Chondrocyte (in vitro differentiated cells): Measurements from ENCODE around the gene RGS16. TPM values are rescaled to one million over a fixed set of nuclear protein-coding genes. Genes with fewer than 3 reads are reported as not detected.
"Not testable (repeated sequence)": the region's sequence is repeated elsewhere in the genome, so short reads cannot be mapped to it uniquely, and the experiment has no call there.

Experiments
- DNase-seq: peaks from one replicate; pipeline ENCODE4 v3.0.0; 2021; ENCODE audit warnings: mixed read lengths, low spot score
- H3K27ac Mint-ChIP-seq: one replicate; pipeline ENCODE4 v1.8.0; 2021; ENCODE audit warnings: mild to moderate bottlenecking, moderate library complexity, mixed read lengths; ENCODE audit not compliant: unreplicated experiment
- H3K27me3 Mint-ChIP-seq: 2 replicates; pipeline ENCODE4 v1.8.0; 2021; ENCODE audit warnings: low read depth, mixed read lengths
- H3K36me3 Mint-ChIP-seq: 2 replicates; pipeline ENCODE4 v1.8.0; 2021; ENCODE audit warnings: low read depth, mixed read lengths
- H3K4me1 Mint-ChIP-seq: 2 replicates; pipeline ENCODE4 v1.8.0; 2021; ENCODE audit warnings: low read depth, mild to moderate bottlenecking, mixed read lengths
- H3K4me3 Mint-ChIP-seq: one replicate; pipeline ENCODE4 v1.8.0; 2021; ENCODE audit warnings: mild to moderate bottlenecking, moderate library complexity, mixed read lengths; ENCODE audit not compliant: unreplicated experiment
- H3K9me3 Mint-ChIP-seq: 2 replicates; pipeline ENCODE4 v1.8.0; 2021; ENCODE audit warnings: low read depth, mixed read lengths
- total RNA-seq: library from RNA; stranded (reverse); gene quantifications from 3 replicates; pipeline ENCODE4 v1.2.1, GENCODE V29; 2021
- TF ChIP-seq, protein P1 (sequence below): fragments of 200-600 bp; sonication (generic); IDR thresholded peaks from 2 replicates; pipeline ENCODE4 v1.5.0; 2021; ENCODE audit warnings: antibody characterized with exemption, mild to moderate bottlenecking, moderate library complexity

The RGS16 gene
- total RNA-seq, 1 donor from 2014 or later = 7.7 TPM

DNA sequence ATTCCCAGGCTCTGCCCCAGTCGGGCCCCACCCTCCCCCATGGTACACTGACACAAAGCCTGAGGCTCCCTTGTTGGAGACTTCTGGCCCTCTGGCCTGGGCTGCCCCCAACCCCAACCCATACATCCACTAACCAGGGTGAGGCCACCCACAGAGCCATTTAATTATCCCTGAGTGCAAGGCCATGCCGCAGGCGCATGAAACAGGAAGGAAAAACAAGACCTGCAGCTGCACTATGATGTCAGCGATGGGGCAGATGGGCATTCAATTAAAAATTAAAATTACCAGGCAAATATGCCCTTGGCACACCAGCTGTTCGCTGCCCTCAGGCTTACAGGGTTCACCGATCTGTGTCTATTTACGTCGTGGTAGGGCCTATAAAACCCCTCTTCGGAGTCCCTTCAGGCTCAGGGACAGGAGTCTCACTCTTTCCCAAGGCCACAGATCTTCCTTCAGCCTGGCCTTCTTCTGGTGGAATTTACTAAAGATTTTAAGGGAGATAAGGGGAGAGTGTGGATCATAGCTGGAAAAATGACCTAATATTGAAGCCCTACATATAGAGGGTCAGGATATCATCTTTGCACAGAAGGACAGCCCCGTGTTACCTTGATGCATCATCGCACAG is 29.6 kb upstream of the RGS16 start:
- H3K4me3 Mint-ChIP-seq = no peak overlapping the region
- DNase-seq = no peak
- H3K4me1 Mint-ChIP-seq = peaks cover 14% of the 10 kb centered on the region
- peaks cover 2% of the 10 kb centered on the region for H3K27me3 Mint-ChIP-seq
- no peaks in the 10 kb centered on the region for H3K36me3 Mint-ChIP-seq
- H3K27ac Mint-ChIP-seq = no peak overlapping the region
- TF ChIP-seq, protein P1, sequence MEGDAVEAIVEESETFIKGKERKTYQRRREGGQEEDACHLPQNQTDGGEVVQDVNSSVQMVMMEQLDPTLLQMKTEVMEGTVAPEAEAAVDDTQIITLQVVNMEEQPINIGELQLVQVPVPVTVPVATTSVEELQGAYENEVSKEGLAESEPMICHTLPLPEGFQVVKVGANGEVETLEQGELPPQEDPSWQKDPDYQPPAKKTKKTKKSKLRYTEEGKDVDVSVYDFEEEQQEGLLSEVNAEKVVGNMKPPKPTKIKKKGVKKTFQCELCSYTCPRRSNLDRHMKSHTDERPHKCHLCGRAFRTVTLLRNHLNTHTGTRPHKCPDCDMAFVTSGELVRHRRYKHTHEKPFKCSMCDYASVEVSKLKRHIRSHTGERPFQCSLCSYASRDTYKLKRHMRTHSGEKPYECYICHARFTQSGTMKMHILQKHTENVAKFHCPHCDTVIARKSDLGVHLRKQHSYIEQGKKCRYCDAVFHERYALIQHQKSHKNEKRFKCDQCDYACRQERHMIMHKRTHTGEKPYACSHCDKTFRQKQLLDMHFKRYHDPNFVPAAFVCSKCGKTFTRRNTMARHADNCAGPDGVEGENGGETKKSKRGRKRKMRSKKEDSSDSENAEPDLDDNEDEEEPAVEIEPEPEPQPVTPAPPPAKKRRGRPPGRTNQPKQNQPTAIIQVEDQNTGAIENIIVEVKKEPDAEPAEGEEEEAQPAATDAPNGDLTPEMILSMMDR = no peak
- H3K9me3 Mint-ChIP-seq = no peaks in the 10 kb centered on the region

DNA sequence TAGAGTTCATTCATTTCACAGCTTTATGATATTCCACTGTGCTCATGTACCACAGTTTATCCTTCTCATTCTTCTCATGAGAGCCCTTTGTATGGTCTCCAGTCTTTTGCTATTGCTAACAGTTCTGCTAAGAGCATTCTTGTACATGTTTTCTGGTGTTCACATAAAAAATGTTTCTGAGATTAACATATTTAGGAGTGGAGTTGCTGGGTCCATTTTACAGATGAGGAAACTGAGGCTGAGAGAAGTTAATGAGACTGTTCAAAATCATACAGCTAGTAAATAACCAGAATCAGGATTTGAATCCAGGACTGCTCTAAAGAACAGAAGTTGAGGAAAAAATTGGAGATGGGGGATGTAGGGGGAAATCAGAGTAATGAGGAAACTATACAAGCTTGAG is 28.8 kb upstream of the RGS16 start:
- DNase-seq = no peak
- TF ChIP-seq, protein P1 = no peak
- H3K27ac Mint-ChIP-seq = no peak overlapping the region
- H3K4me3 Mint-ChIP-seq = no peak overlapping the region
- peaks cover 14% of the 10 kb centered on the region for H3K4me1 Mint-ChIP-seq
- H3K27me3 Mint-ChIP-seq = peaks cover 2% of the 10 kb centered on the region
- no peaks in the 10 kb centered on the region for H3K36me3 Mint-ChIP-seq
- no peaks in the 10 kb centered on the region for H3K9me3 Mint-ChIP-seq

DNA sequence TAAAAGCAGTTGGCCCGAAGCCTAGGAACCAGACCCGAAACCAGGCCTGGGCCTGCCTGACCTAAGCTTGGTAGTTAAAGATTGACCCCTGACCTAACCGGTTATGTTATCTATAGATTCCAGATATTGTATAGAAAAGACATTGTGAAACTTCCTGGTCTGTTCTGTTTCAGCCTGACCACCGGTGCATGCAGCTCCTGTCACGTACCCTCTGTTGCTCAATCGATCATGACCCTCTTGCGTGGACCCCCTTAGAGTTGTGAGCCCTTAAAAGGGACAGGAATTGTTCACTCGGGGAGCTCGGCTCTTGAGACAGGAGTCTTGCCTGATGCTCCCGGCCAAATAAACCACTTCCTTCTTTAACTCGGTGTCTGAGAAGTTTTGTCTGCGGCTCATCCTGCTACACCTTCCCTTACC is 28.3 kb upstream of the RGS16 start:
- H3K27me3 Mint-ChIP-seq, H3K36me3 Mint-ChIP-seq, H3K4me3 Mint-ChIP-seq, H3K27ac Mint-ChIP-seq, DNase-seq, H3K9me3 Mint-ChIP-seq: not testable (repeated sequence)
- peaks cover 14% of the 10 kb centered on the region for H3K4me1 Mint-ChIP-seq

DNA sequence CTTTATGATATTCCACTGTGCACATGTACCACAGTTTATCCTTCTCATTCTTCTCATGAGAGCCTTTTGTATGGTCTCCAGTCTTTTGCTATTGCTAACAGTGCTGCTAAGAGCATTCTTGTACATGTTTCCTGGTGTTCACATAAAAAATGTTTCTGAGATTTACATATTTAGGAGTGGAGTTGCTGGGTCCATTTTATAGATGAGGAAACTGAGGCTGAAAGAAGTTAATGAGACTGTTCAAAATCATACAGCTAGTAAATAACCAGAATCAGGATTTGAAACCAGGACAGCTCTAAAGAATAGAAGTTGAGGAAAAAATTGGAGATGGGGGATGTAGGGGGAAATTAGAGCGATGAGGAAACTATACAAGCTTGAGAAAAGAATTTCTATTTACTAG is 27.8 kb upstream of the RGS16 start:
- DNase-seq = no peak
- TF ChIP-seq, protein P1 = no peak
- no peak overlapping the region for H3K4me3 Mint-ChIP-seq
- no peaks in the 10 kb centered on the region for H3K9me3 Mint-ChIP-seq
- H3K4me1 Mint-ChIP-seq = peaks cover 16% of the 10 kb centered on the region
- peaks cover 2% of the 10 kb centered on the region for H3K27me3 Mint-ChIP-seq
- no peaks in the 10 kb centered on the region for H3K36me3 Mint-ChIP-seq
- H3K27ac Mint-ChIP-seq = no peak overlapping the region

DNA sequence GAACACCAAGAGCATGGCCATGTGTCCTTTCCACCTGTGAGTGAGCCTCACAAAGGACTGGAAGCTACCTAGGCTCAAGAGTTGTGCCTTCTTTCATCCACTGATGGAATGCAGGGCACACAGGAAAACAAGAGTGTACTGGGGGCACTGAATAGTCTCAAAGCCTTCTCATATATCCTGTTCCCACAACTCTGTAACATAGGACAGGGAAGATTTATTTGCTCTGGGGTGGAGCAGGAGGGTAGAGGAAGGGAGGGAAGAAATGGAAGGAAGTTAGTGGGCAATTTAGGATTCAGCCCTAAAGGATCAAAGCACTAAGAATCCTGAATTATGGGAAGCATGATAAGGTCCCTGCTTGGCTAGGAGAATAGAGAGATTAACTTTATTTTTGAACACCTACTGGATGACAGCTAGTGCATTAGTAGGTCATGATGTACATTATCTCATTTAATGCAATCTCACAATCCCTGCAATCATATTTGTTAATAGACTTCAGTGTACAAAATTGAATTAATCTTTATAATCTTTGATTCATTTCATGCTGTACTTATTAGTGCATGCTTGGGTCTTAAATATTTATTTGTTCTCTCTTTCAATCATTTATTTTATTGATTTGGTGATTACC is 27.0 kb upstream of the RGS16 start:
- Mint-ChIP-seq H3K27ac (no peak overlapping the region), H3K36me3 (no peaks in the 10 kb centered on the region), H3K4me1 (peaks cover 24% of the 10 kb centered on the region), H3K4me3 (no peak overlapping the region), H3K27me3 (peaks cover 2% of the 10 kb centered on the region), H3K9me3 (no peaks in the 10 kb centered on the region)
- no peak for DNase-seq
- TF ChIP-seq, protein P1 = no peak

DNA sequence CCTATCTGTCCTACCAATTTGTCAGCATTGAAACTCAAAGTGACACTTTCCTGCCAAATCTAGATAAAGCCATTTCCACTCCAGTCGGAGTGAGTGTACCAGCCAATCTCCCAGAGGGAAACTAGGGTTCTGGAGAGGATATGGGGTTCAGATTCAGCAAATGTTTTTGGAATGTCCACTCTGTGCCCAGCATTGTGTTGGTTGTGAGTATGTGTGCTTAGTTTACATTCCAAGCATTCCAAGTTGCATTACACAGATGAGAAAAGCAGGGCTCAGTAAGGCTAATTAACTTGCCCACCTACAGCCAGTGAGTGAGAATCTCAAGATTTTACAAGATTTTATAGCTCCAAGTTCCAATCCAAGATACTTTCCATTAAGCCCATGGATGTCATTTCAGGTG is 26.4 kb upstream of the RGS16 start:
- Mint-ChIP-seq H3K27ac (no peak overlapping the region), H3K4me3 (no peak overlapping the region), H3K4me1 (peaks cover 30% of the 10 kb centered on the region), H3K27me3 (peaks cover 2% of the 10 kb centered on the region), H3K36me3 (no peaks in the 10 kb centered on the region), H3K9me3 (no peaks in the 10 kb centered on the region)
- TF ChIP-seq, protein P1 = no peak
- DNase-seq = no peak
